GM18870 (cell line): ENCODE data around the gene BAZ2B.

Experiments
- ATAC-seq: cut with Tn5 transposase; IDR thresholded peaks from one replicate; pipeline ENCODE4 v1.9.1; 2021; ENCODE audit warnings: moderate library complexity; ENCODE audit not compliant: unreplicated experiment

The BAZ2B gene

DNA sequence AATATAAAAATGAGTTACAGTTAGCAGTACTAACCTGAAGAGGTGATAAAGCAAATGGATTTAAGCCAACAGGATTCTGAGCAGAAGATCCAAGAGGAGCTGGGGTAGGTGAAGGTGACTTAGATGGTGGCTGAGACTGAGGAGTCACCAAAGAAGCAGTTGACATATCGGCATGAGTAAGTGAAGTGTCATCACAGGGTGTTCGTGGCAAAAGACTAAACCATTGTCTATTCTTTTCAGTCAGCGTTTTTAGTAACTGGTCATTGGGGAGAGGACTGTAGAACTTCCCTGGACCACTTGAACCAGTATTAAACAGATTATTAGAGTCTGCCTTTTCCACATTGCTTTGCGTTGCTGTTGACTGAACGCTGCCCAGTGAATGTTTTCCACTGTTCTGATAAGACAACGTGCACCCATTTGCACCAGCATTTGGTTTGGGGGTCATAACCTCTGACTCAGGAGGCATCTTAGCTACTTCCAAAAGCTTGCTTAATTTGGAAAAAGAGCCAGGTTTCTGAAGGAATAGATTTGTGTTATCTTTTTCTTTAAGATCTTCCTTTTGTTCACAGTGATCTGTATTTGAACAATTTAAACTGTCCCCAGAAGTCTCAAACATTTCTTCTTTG lies 266.6 kb downstream of the BAZ2B start:
- no peak for ATAC-seq

- ATAC-seq = no peak
These were observed 289.6 kb downstream of the BAZ2B start for GRCh38 chr2:159326569-159327255.

- ATAC-seq = no peak
These were observed 293.9 kb downstream of the BAZ2B start for GRCh38 chr2:159322419-159322818.

DNA sequence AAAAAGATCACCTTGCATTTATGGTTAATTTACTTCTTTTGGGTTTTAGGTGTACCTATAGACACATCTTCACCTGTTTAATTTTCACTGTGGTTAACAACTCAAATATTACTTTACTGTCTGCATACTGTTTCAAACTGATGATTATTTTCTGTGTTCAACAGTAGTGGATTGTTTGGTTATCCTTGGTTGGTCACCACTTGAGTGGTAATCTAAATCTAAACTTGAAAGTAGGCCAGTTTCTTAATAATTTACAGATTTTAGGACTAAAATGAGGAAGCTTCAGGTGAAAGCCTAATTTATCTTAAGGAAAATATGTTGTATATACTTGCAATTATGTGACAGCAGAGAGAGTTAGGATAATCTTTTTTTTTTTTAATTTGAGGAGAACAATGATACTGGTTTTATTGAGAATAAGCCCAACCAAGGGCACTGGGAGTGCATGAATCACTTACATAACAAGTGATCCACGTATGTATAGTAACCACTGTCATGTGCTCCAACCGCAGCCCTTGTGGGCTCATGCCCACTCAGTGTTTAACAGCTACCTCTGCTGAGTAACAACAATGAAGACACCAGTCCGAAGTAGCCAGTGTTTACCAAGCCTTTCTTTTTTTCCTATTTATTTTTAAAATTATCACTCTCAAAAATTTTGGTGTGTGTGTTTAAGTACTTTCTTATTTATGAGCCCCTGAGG lies 298.8 kb downstream of the BAZ2B start:
- no peak for ATAC-seq

DNA sequence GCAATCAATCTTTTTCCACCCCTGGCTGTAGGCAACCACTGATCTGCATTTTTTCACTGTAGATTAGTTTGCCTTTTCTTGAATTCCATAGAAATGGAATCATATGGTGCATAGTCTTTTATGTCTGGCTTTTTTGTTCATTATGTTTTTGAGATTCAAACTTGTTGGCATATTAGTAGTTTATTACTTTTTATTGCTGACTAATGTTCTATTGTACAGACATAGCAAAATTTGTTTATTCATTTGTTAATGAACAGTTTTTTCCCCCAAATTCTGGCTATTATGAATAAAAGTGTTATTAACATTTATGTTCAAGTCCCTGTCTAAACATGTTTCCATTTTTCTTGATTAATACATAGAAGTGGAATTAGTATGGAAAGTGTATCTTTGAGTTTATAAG lies 308.4 kb downstream of the BAZ2B start:
- ATAC-seq = no peak

- no peak for ATAC-seq
These were observed 315.8 kb downstream of the BAZ2B start for GRCh38 chr2:159300586-159300985.

DNA sequence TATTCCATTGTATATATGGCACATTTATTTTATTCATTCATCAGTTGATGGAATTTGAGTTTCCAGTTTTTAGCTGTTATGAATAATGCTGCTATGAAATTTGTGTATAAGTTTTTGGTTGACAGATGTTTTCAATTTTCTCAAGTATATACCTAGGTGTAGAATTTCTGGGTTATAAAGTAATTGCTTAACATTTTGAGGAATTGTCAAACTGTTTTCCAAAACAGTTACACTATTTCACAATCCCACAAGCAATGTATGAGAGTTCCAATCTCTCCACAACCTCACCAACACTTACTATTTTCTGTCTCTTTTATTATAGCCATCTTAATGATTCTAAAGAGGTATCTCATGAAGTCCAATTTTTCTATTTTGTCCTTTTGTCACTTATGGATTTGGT lies 317.4 kb downstream of the BAZ2B start:
- ATAC-seq = no peak

DNA sequence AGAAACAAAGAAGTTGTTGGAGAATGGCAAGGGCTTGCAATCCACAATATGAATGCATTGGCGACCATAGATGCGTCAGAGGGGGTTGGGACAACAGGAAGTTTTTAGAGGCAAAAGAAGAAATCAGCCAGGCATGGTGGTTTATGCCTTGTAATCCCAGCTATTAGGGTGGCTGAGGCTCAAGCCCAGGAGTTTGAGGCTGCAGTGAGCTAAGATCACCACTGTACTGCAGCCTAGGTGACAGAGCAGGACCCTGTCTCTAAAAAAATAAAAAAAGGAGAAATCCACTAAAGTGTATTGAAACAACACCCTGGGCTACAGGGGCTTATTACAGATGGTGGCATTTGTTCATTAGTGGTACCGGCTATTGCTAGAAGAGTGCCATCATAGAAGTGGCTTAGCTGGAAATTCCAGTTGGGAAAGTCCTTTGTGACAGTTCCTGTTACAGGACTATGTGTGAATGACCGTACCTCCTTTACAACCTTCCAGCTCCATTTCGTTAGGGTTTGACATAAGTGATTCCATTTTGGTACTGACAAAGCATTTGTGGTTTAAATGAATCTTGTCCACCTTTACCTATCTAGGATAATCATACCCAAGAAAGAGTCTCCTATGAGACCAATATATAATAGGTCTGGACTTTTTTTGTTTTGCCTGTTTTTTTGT lies 319.2 kb downstream of the BAZ2B start:
- ATAC-seq = no peak

DNA sequence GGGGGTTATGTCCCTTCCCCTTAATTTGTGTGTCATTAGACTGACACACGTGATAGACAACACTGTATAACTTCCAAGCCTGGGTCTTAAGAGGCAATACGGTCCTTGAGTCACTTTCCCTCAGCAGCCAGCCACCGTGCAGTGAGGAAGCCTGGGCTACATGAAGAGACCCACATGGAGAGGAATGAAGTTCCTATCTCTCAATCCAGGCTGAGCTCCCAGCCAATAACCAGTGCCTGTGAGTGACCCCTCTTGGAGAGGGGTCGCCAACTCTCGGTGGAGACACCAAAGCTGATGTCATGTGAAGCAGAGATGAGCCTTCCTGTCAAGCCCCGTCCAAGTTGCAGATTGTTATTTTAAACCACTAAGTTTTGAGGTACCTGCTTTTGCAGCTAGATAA lies 324.2 kb downstream of the BAZ2B start:
- ATAC-seq = no peak

DNA sequence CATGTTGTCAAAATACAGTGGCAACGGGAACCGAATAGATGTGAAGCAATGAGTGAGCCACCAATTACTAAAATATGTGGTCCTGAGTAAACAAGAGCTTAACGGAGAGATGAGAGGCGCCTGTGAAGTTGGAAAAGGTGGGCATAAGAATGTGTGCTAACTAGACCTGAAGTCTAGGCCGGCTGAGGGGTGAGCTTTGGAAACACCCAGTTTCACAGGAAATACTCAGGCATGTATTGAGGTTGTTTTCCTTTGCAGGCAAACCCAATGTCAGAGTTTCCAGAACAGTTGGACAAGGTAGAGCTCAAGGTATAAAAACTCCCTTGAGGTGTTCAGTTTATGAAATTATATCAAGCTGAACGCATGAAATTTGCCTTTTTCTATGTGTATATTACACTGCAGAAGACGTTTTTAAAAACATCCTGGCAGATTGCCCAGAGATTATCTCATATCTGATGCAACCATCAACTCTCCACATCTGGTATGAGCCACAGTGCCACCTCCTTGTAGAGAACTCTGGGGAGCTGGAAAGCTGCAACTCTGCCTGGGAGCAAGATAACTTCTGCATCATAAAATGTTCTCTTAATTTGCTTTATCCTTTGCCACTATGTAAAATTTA lies 325.9 kb downstream of the BAZ2B start:
- no peak for ATAC-seq

- no peak for ATAC-seq
These were observed 328.6 kb downstream of the BAZ2B start for GRCh38 chr2:159287733-159288132.

DNA sequence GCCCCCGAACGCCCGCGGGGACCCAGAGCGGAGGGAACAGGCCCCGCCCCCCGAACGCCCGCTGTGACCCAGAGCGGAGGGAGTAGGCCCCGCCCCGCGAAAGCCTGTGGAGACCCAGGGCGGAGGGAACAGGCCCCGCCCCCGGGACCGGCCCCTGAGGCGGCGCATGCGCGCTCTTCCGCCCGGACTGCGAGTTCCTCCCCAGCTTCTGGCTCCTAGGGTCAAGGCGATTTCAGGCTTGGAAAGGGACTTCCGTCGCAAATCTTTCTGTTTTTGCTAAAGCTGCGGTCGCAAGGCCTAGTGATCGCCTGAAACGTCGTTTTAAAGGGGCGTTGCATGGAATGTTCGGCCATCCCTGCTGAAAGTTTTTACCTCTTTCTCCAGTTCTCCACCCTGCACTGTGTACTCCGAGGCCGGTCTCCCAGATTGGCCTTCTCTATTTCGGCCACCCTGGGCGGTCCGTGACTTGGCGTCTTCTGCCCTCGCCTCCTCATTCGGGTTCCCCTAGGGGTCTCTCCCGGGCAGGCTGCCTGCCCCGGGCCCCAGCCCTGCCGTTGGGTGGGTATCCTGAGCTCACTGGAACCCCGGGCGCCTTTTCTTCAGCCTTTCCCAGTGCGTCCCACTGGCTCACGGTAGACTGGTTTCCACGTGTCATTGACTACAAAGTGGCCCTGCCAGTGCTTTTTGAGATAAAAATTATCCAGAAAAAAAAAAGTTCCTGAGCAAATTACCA lies 329.5 kb downstream of the BAZ2B start:
- peak; percentile 67 for ATAC-seq

DNA sequence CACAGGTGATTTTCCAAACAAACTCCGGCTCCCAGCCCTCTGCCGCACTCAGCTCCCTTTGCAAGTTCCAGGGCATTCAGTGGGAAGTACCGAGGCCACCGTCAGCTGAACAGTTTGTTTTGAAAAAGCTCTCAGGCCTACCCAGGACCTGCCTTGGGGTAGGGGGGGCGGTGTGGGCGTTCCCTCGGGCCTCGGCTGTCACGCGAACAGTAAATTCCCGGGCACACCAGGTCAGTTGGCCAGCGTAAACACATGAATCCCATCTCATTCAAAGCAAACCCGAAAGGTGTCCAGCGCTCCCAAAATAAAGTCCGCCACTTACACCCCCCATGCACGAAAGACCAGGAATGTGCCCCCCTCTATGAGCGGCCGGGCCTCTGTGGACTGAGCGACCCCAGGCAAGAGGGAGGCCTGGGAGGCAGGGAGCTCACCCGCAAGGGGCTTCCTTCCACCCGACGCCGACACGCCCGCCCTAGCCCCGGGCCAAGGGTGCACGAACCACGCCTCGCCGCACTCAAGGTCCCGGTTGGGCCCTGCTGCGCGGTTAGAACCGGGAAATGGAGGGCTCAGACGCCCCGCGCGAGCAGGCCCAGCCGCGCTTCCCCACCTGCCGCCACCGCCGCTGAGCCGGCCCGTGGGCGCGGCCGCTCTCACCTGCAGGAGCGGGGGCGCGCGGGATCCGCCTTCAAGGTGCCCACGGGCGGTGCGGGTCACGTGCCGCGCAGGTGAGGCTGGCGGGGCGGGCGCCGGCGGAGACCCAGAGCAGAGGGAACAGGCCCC lies 330.2 kb downstream of the BAZ2B start, which contains the start of gene WDSUB1:
Gene WDSUB1 (minus strand): TSS at position 775 of the 780 bp plus-strand sequence. CDS start 3,634 bp downstream, outside the sequence.
- ATAC-seq = peak; percentile 16

DNA sequence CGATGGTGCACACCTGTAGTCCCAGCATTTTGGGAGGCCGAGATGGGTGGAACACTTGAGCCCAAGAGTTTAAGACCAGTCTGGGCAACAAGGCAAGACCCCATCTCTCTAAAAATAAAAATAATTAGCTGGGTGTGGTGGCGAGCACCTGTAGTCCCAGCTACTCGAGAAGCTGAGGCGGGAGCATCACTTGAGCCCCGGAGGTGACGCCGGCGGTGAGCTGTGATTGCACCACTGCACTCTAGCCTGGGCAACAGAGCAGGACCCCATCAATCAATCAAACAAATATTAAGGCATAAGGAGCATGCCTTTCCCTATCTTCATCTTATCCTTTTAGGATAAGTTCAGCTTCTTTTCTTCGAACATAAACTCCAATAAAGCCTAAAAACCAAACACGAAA lies 330.9 kb downstream of the BAZ2B start:
- no peak for ATAC-seq

DNA sequence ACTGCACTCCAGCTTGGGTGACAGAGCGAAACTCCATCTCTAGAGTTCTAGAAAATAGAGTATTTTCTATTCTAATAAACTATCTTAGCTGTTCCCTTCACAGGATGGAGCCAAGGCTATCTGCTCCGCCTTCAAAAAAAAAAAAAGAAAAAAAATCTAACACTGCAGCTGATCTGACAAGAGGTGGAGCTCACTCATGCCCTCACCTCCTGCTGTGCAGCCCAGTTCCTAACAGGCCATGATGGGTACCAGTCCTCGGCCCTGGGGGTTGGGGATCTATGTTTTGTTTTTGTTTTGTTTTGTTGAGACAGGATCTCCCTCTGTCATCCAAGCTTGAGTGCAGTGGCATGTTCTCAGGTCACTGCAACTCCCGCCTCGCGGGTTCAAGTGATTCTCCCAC lies 332.8 kb downstream of the BAZ2B start:
- no peak for ATAC-seq

- ATAC-seq = no peak
These were observed 335.3 kb downstream of the BAZ2B start for GRCh38 chr2:159281002-159281401.

DNA sequence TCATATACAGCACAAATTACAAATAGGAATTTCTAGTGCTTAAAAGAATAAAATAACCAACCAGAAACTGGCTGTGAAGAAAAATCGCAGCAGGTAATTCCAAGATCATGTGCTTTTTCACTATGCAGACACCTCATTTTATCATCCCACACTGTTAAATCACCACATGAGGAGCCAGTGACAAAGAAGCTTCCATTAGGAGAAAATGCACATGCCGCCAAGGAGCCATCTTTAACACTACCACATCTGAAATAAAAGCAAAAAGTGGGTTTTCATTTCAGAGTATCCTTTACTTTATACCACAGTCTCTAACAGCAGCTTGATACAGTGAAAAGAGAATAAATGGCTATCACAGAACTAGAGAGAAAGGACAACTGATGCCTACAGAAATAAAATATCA lies 336.6 kb downstream of the BAZ2B start:
- no peak for ATAC-seq

DNA sequence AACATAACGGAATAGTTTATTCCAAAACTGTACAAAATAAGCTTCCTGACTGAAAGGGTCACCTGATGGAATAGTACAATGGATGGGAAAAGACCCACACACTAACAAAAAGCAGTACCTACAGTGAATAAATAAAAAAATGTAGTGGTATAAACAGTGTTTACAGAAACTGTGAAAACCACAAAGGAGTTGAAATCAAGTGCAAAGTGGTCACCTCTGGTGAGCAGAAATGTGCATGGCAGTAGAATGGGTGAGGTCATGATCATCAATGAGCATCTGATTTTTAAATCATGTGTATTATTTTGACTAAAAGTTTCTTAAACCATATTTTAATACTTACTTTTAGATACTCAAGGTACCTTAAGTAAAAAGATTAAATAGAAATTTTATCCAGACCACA lies 341.2 kb downstream of the BAZ2B start:
- no peak for ATAC-seq

GRCh38 chr2:159272156-159272555 lies 344.2 kb downstream of the BAZ2B start:
- ATAC-seq = no peak
